Skeletal muscle tissue (tissue), 4 donors: ENCODE results near the gene MTA1. TPM values are rescaled to one million over a fixed set of nuclear protein-coding genes. Genes with fewer than 3 reads are reported as not detected.
A peak's percentile ranks its signal among the peaks of the same experiment; 100 is the strongest.

Experiments used
- H3K27ac ChIP-seq: one replicate; pipeline ENCODE4 v1.7.0; 2013; ENCODE audit warnings: mild to moderate bottlenecking, low read depth, low read length, inconsistent platforms
- H3K27me3 ChIP-seq, 3 donors: one replicate each; pipeline ENCODE4 v1.7.0; 2013; ENCODE audit warnings: low read length in 3 of 3; ENCODE audit not compliant: control insufficient read depth in 3 of 3, insufficient read depth in 3 of 3
- H3K36me3 ChIP-seq, 3 donors: one replicate each; pipeline ENCODE4 v1.7.0; 2013; ENCODE audit warnings: low read length in 3 of 3; ENCODE audit not compliant: control insufficient read depth in 3 of 3, insufficient read depth in 3 of 3
- H3K4me1 ChIP-seq, 3 donors: one replicate each; pipeline ENCODE4 v1.7.0; 2013; ENCODE audit warnings: low read length in 3 of 3, mild to moderate bottlenecking in 3 of 3; ENCODE audit not compliant: control insufficient read depth in 3 of 3, insufficient read depth in 3 of 3
- H3K4me3 ChIP-seq, 3 donors: one replicate each; pipeline ENCODE4 v1.7.0; 2013; ENCODE audit warnings: low read length in 3 of 3
- H3K9ac ChIP-seq, 3 donors: one replicate each; pipeline ENCODE4 v1.7.0; 2013; ENCODE audit warnings: low read length in 3 of 3, mild to moderate bottlenecking in 3 of 3, moderate library complexity in 2 of 3, low read depth in 1 of 3
- H3K9me3 ChIP-seq, 3 donors: one replicate each; pipeline ENCODE4 v1.7.0; 2013; ENCODE audit warnings: low read length in 3 of 3; ENCODE audit not compliant: control insufficient read depth in 3 of 3
- total RNA-seq: library from RNA; depleted of rRNA; stranded (reverse); fragments of >200 nt; gene quantifications from one replicate; pipeline ENCODE4 v1.2.3, GENCODE V29; 2014
- donor health status: Osteomylitis.

The MTA1 gene
- total RNA-seq, 1 donor from 2014 or later = 19.3 TPM

DNA sequence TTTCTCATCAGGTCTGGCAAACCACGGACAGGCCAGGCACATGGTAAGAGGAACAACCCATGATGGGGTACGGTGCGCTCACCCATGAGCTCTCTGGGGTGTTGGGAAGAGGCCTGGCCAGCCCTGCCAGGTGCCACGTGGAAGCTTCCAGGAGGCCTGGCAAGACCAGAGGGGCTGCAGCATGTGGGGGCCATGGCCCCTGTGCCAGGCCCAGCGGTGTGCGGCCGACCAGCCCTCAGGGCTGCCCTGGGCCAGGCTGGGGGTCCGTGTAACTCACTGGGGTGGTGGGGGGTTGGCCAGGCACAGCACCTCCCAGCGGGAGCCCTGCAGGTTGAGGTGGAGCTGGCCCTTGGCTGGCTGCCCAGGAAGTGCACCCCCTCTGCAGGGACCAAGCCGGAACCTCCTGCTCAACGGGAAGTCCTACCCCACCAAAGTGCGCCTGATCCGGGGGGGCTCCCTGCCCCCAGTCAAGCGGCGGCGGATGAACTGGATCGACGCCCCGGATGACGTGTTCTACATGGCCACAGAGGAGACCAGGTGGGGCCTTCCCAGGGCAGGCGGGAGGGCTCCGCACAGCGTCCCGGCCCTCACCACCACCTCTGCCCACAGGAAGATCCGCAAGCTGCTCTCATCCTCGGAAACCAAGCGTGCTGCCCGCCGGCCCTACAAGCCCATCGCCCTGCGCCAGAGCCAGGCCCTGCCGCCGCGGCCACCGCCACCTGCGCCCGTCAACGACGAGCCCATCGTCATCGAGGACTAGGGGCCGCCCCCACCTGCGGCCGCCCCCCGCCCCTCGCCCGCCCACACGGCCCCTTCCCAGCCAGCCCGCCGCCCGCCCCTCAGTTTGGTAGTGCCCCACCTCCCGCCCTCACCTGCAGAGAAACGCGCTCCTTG lies 50.1 kb downstream of the MTA1 start:
- H3K27ac ChIP-seq = no peak overlapping the region
- H3K4me3 ChIP-seq = no peak overlapping the region
- H3K27me3 ChIP-seq = no peaks in the 10 kb centered on the region
- H3K9me3 ChIP-seq = no peaks in the 10 kb centered on the region
- peaks cover 3 to 13% (median 8%) of the 10 kb centered on the region in 3 donors for H3K36me3 ChIP-seq
- H3K9ac ChIP-seq = peak overlapping the region in 1 of 3 donors; percentile 69
- H3K4me1 ChIP-seq = peaks cover 43 to 68% (median 62%) of the 10 kb centered on the region in 3 donors

DNA sequence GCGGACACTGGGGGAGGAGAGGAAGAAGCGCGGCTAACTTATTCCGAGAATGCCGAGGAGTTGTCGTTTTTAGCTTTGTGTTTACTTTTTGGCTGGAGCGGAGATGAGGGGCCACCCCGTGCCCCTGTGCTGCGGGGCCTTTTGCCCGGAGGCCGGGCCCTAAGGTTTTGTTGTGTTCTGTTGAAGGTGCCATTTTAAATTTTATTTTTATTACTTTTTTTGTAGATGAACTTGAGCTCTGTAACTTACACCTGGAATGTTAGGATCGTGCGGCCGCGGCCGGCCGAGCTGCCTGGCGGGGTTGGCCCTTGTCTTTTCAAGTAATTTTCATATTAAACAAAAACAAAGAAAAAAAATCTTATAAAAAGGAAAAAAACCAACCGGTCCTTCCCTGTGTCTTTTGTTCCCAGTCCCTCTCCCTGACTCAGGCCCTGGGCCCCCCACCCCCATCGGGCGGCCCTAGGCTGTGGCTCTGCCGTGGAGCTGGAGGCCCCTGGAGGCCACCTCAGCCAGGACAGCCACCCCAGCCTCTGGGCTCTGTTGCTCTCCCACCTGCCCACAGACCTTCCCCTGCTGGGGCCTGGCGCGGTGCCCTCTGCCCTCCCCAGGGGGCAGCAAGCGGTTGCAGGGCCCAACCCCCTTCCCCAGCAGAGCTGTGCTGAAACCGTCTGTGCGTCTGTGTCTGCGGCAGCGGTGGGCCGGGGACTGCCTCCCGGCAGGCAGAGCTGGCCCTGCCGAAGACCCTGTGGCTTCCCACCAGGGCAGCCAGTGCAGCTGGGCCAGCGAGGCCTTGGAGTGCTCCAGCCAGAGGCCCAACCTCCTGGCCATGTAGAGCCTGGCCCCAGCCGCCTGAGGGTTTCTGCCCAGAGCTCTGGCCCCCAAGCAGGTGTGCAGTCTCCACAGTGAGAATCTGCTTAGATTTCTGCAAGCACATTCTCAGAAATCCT lies 51.0 kb downstream of the MTA1 start:
- peaks cover 0 to 5% (median 3%) of the 10 kb centered on the region in 3 donors for H3K36me3 ChIP-seq
- H3K27me3 ChIP-seq = peaks cover 0 to 4% (median 0%) of the 10 kb centered on the region in 3 donors
- no peak overlapping the region for H3K27ac ChIP-seq
- H3K9ac ChIP-seq = peak overlapping the region in 1 of 3 donors; percentile 50
- no peak overlapping the region for H3K4me3 ChIP-seq
- H3K9me3 ChIP-seq = no peaks in the 10 kb centered on the region
- H3K4me1 ChIP-seq = peaks cover 36 to 66% (median 60%) of the 10 kb centered on the region in 3 donors

DNA sequence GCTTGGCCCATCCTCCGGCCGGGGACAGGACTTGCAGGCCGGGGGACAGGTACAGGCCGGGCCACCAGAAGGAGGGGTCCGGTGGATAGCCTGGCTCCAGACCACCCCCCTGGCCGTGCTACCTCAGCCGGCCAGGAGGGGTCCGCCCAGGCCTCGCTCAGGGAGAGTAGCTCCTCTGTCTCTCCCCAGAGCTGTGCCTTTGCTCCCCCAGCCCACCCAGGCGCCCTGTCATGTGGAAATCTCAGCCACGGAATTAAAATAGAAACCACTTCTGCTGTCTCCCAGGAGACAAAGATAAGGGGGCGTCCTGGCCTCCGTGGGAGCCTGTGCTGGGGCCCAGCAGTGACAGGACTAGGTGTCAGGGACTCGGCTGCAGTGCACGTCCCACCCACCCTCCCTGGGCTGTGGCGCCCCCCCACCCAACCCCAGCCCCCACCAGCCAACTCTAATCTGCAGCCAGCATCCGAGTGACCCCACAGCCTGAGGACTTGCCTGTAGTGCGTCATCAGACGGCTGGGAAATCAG lies 51.7 kb downstream of the MTA1 start:
- Histone ChIP-seq H3K36me3 (peaks cover 0 to 5% (median 3%) of the 10 kb centered on the region in 3 donors), H3K9me3 (no peaks in the 10 kb centered on the region), H3K4me3 (no peak overlapping the region), H3K27me3 (peaks cover 0 to 4% (median 0%) of the 10 kb centered on the region in 3 donors), H3K9ac (peak overlapping the region in 1 of 3 donors; percentile 50), H3K4me1 (peaks cover 38 to 66% (median 60%) of the 10 kb centered on the region in 3 donors), H3K27ac (no peak overlapping the region)

DNA sequence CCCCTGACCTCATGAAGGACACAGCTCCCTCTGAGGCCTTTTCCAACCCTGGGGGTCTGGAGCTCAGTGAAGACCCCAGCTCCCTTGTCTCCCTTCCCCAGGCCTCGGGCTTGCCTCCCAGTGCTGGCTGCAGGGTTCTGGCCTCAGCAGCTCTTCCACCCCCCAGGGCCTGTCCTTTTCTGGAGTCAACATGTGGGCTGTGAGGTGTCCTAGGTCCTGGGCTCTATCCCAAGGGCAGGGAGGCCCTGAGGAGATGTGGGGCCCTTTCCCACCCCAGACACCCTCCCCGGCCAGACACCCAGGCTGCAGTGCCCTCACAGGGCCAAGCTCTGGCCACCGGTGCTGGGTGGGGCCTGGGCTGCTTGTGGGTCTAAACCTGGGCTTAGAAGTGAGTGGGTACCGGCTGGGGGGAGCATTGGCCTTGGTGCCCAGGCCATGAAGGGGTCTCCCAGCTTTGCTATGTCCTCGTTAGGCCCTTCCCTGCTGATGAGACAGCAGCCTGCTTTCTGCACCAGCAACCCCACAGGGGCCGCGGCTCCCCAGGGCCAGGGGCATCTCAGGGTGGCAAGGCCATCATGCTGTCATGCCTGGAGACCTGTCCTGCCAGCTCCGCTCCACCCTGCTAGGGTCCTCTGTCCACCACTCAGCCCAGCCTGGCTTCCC lies 52.3 kb downstream of the MTA1 start:
- peaks cover 0 to 5% (median 3%) of the 10 kb centered on the region in 3 donors for H3K36me3 ChIP-seq
- no peak overlapping the region for H3K27ac ChIP-seq
- no peak overlapping the region for H3K4me3 ChIP-seq
- no peaks in the 10 kb centered on the region for H3K9me3 ChIP-seq
- peaks cover 44 to 70% (median 66%) of the 10 kb centered on the region in 3 donors for H3K4me1 ChIP-seq
- H3K9ac ChIP-seq = peak overlapping the region in 1 of 3 donors; percentile 57
- peaks cover 0 to 4% (median 0%) of the 10 kb centered on the region in 3 donors for H3K27me3 ChIP-seq

GRCh38 chr14:105472486-105472991 lies 52.9 kb downstream of the MTA1 start:
- Histone ChIP-seq H3K9ac (peak overlapping the region in 2 of 3 donors; percentile 27 to 57), H3K36me3 (peaks cover 0 to 3% (median 2%) of the 10 kb centered on the region in 3 donors), H3K27ac (peak overlapping the region; percentile 30), H3K4me3 (peak overlapping the region in 1 of 3 donors; percentile 6), H3K9me3 (no peaks in the 10 kb centered on the region), H3K27me3 (peaks cover 0 to 4% (median 0%) of the 10 kb centered on the region in 3 donors), H3K4me1 (peaks cover 48 to 72% (median 71%) of the 10 kb centered on the region in 3 donors)

- Histone ChIP-seq H3K9me3 (no peaks in the 10 kb centered on the region), H3K4me3 (peak overlapping the region; percentile 38 to 58 (median 54)), H3K9ac (peak overlapping the region in 2 of 3 donors; percentile 14 to 45), H3K27me3 (peaks cover 0 to 4% (median 0%) of the 10 kb centered on the region in 3 donors), H3K36me3 (peaks cover 0 to 3% (median 2%) of the 10 kb centered on the region in 3 donors), H3K4me1 (peaks cover 47 to 68% (median 68%) of the 10 kb centered on the region in 3 donors), H3K27ac (peak overlapping the region; percentile 56)
Measured at GRCh38 chr14:105473033-105473676, 53.5 kb downstream of the MTA1 start.

DNA sequence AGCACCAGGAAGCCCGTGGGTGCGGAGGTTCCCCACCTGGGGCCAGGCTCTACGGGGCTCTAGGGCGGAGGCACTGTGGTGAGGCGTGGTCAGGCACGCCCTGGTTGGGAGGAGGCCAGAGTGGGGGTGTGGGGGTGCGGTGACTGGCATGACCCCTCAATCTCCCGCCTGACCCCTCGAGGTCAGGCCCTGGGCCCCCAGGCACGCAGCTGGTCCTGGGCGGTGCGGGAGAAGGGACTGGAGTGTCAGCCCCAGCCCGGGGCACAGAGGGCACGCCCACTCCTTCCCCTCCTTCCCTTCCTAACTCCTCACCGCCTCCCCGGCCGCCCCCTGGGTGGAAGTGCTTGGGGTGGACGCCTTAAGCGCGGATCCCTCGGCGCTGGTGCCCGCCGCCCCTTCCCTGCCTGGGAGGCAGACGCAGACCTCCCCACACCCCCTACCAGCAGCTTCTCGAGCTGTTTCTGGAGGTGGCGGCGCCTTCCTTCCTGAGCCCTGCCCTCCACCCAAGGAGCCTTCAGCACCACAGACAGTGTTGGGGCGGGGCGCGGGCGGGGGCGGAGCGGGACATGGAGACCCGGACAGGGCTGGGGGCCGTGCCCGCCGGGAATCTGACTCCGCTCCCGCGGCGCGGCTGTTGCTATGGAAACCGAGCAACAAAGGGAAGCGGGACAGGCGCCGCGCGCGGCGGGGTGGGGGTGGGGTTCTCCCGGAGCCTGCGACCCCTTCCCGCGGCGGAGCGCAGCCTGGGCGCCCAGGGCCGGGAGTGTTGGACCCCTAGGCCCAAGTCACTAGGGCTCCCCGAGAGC lies 54.3 kb downstream of the MTA1 start:
- Histone ChIP-seq H3K4me3 (peak overlapping the region; percentile 38 to 58 (median 54)), H3K9me3 (no peaks in the 10 kb centered on the region), H3K9ac (peak overlapping the region in 2 of 3 donors; percentile 14 to 45), H3K27me3 (peaks cover 0 to 4% (median 0%) of the 10 kb centered on the region in 3 donors), H3K27ac (peak overlapping the region; percentile 56), H3K4me1 (peaks cover 41 to 61% (median 60%) of the 10 kb centered on the region in 3 donors), H3K36me3 (peaks cover 0 to 3% (median 2%) of the 10 kb centered on the region in 3 donors)
